Right lobe of liver (tissue), 4 donors: Measurements from ENCODE around the gene SLC11A2.

Experiments
- CTCF ChIP-seq, 4 donors: fragments of 200-600 bp in 3 of 4; fragments of 450-650 bp in 1 of 4; IDR thresholded peaks; one replicate each; pipeline versions ENCODE4 v1.5.1 to v1.8.0; 2016 to 2022; ENCODE audit warnings: antibody characterized with exemption in 4 of 4, mild to moderate bottlenecking in 2 of 4
- POLR2A ChIP-seq: fragments of 450-650 bp; IDR thresholded peaks from one replicate; pipeline ENCODE4 v1.6.1; 2017; ENCODE audit warnings: antibody characterized with exemption, mild to moderate bottlenecking
- donor health status: DM: no; HTN: no; CAD: no.
- donor health status: DM: no; HTN: no; CAD: no.
- donor health status: DM: no; HTN: yes; CAD: no.

- TF ChIP-seq CTCF (IDR thresholded peaks at IDR 0.05) (no peak), POLR2A (no peak)
Measured at GRCh38 chr12:50992819-50993218, 33.4 kb downstream of the SLC11A2 start.
